ENCODE measurements around the gene LILRB3. TPM values are rescaled to one million over a fixed set of nuclear protein-coding genes. Genes with fewer than 3 reads are reported as not detected.

LILRB3 gene
- polyA plus RNA-seq, 1 donor (not counting 4 experiments of a cell fraction or from before 2014, with no cell fraction given), result not detected

- no peak overlapping the region for H3K9ac ChIP-seq (ENCODE audit: control insufficient read depth, extremely low read depth, insufficient read depth, low read length)
- H2AFZ ChIP-seq (ENCODE audit: control insufficient read depth, low read length), result no peak overlapping the region
- H3K4me2 ChIP-seq (ENCODE audit: control insufficient read depth, extremely low read depth, insufficient read depth, low read depth, low read length), result no peak overlapping the region
- H3K79me2 ChIP-seq (ENCODE audit: control insufficient read depth, insufficient read depth, low read length), result peaks cover 32% of the 10 kb centered on the region
- dilution Hi-C loops (cut with MboI; ENCODE audit: extremely low pct_ligation_motif_present, low sequenced_read_pairs), result no loop called here
- no peak overlapping the region for H3K27ac ChIP-seq (ENCODE audit: control insufficient read depth, insufficient read depth, low read length)
- H3K4me1 ChIP-seq (ENCODE audit: control insufficient read depth, extremely low read depth, insufficient read depth, low read length), result peaks cover 21% of the 10 kb centered on the region
- FAIRE-seq (no peak), DNase-seq (ENCODE audit: low read depth, low spot score) (no peak)
- H3K27me3 ChIP-seq (ENCODE audit: control insufficient read depth, extremely low read depth, insufficient read depth, low read length), result no peaks in the 10 kb centered on the region
- H4K20me1 ChIP-seq (ENCODE audit: control insufficient read depth, extremely low read depth, insufficient read depth, low read length), result no peaks in the 10 kb centered on the region
- no peaks in the 10 kb centered on the region for H3K9me1 ChIP-seq (ENCODE audit: control insufficient read depth, extremely low read depth, insufficient read depth, low read length)
- H3K9me3 ChIP-seq (ENCODE audit: control insufficient read depth, low read depth, low read length), result no peaks in the 10 kb centered on the region
- H3K4me3 ChIP-seq (ENCODE audit: control insufficient read depth in 2 of 3, extremely low read depth in 1 of 3, insufficient read depth in 2 of 3, low read depth in 1 of 3, low read length in 3 of 3), result no peak overlapping the region
- H3K36me3 ChIP-seq (ENCODE audit: control insufficient read depth in 2 of 2, extremely low read depth in 1 of 2, insufficient read depth in 2 of 2, low read length in 2 of 2), result peaks cover 3 to 8% of the 10 kb centered on the region in 2 experiments
- TF ChIP-seq EZH2 (IDR thresholded peaks at IDR 0.05; ENCODE audit: low read length), result no peak
- TF ChIP-seq CTCF (optimal IDR thresholded peaks at IDR 0.05 in 1 of 3, IDR thresholded peaks at IDR 0.05 in 1 of 3, conservative IDR thresholded peaks at IDR 0.05 in 1 of 3; ENCODE audit: extremely low read depth in 1 of 3, insufficient read depth in 2 of 3, low read length in 3 of 3), result no peak
Observed at GRCh38 chr19:54193011-54193410, 29.8 kb downstream of the LILRB3 start.

DNA sequence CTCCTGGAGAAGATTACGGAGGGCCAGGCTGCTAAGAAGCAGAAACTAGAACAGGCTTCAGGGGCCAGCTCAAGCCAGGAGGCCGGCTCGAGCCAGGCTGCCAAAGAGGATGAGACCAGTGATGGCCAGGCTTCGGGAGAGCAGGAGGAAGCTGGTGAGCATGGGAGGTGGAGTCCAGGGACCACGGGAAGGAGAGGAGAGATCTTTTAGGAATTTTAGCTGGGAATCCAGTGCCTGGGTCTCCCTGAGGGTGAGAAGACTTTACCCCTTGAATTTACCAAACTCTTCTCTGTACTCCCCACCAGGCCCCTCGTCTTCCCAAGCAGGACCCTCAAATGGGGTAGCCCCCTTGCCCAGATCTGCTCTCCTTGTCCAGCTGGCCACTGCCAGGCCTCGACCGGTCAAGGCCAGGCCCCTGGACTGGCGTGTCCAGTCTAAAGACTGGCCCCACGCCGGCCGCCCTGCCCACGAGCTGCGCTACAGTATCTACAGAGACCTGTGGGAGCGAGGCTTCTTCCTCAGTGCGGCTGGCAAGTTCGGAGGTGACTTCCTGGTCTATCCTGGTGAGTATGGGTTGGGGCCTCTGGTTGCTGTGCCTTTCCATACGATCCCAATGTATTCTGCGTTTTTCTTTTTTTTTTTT, 30.9 kb downstream of the LILRB3 start:
- Histone ChIP-seq H3K9me3 (ENCODE audit: control insufficient read depth, low read depth, low read length) (no peaks in the 10 kb centered on the region), H3K9ac (ENCODE audit: control insufficient read depth, extremely low read depth, insufficient read depth, low read length) (peak overlapping the region; percentile 99), H3K79me2 (ENCODE audit: control insufficient read depth, insufficient read depth, low read length) (peaks cover 39% of the 10 kb centered on the region), H3K4me1 (ENCODE audit: control insufficient read depth, extremely low read depth, insufficient read depth, low read length) (peaks cover 18% of the 10 kb centered on the region), H3K36me3 (ENCODE audit: control insufficient read depth in 2 of 2, extremely low read depth in 1 of 2, insufficient read depth in 2 of 2, low read length in 2 of 2) (peaks cover 9 to 14% of the 10 kb centered on the region in 2 experiments), H3K27ac (ENCODE audit: control insufficient read depth, insufficient read depth, low read length) (peak overlapping the region; percentile 99), H3K4me3 (ENCODE audit: control insufficient read depth in 2 of 3, extremely low read depth in 1 of 3, insufficient read depth in 2 of 3, low read depth in 1 of 3, low read length in 3 of 3) (peak overlapping the region; percentile 68 to 95 (median 88)), H3K9me1 (ENCODE audit: control insufficient read depth, extremely low read depth, insufficient read depth, low read length) (no peaks in the 10 kb centered on the region), H3K27me3 (ENCODE audit: control insufficient read depth, extremely low read depth, insufficient read depth, low read length) (no peaks in the 10 kb centered on the region), H3K4me2 (ENCODE audit: control insufficient read depth, extremely low read depth, insufficient read depth, low read depth, low read length) (peak overlapping the region; percentile 95), H4K20me1 (ENCODE audit: control insufficient read depth, extremely low read depth, insufficient read depth, low read length) (no peaks in the 10 kb centered on the region), H2AFZ (ENCODE audit: control insufficient read depth, low read length) (peak overlapping the region; percentile 88)
- dilution Hi-C loops (cut with MboI; ENCODE audit: extremely low pct_ligation_motif_present, low sequenced_read_pairs), result no loop called here
- TF ChIP-seq CTCF (optimal IDR thresholded peaks at IDR 0.05 in 1 of 3, IDR thresholded peaks at IDR 0.05 in 1 of 3, conservative IDR thresholded peaks at IDR 0.05 in 1 of 3; ENCODE audit: extremely low read depth in 1 of 3, insufficient read depth in 2 of 3, low read length in 3 of 3), result no peak
- no peak for TF ChIP-seq EZH2 (IDR thresholded peaks at IDR 0.05; ENCODE audit: low read length)
- DNase-seq (ENCODE audit: low read depth, low spot score) (no peak), FAIRE-seq (no peak)
